HEK293 (cell line): ENCODE results near the gene MARCHF5.

Experiments used
- CTCF ChIA-PET: fragments of 350-600 bp; formaldehyde crosslinking; extraction: SDS; loops from one replicate; lab custom pipeline; 2021; ENCODE audit warnings: antibody characterized with exemption; lab: Yijun Ruan, JAX
- POLR2A ChIA-PET: fragments of 300-600 bp; formaldehyde crosslinking; extraction: SDS; loops from one replicate; lab custom pipeline; 2020; ENCODE audit warnings: antibody characterized with exemption, inconsistent platforms; lab: Yijun Ruan, JAX
- H3K27ac ChIP-seq: fragments of 200-500 bp; sonication (Bioruptor generic); 2 replicates; pipeline ENCODE4 v1.5.1; 2014; ENCODE audit warnings: low read depth, low read length, control low read depth, inconsistent platforms; ENCODE audit errors: extremely low read depth
- H3K36me3 ChIP-seq, 2 experiments: fragments of 200-500 bp in 1 of 2; sonication (Bioruptor generic) in 1 of 2; 1 replicate in 1 of 2; 2 replicates in 1 of 2; pipeline ENCODE4 v1.5.1; 2014 to 2017; ENCODE audit warnings: inconsistent platforms in 2 of 2, low read length in 2 of 2; ENCODE audit not compliant: control insufficient read depth in 2 of 2, insufficient read depth in 1 of 2
- H3K4me1 ChIP-seq: fragments of 200-500 bp; sonication (Bioruptor generic); 2 replicates; pipeline ENCODE4 v1.5.1; 2014; ENCODE audit warnings: mild to moderate bottlenecking, low read length, inconsistent platforms; ENCODE audit not compliant: control insufficient read depth, insufficient read depth
- H3K4me3 ChIP-seq: 2 replicates; pipeline ENCODE4 v1.5.1; 2011; ENCODE audit warnings: low read depth, mild to moderate bottlenecking, control low read depth, low read length, moderate library complexity
- H3K9me3 ChIP-seq: fragments of 200-500 bp; sonication (Bioruptor generic); 2 replicates; pipeline ENCODE4 v1.5.1; 2014; ENCODE audit warnings: low read depth, low read length, inconsistent platforms; ENCODE audit not compliant: control insufficient read depth, insufficient read depth
- BCL11A ChIP-seq: fragments of 450-650 bp; formaldehyde crosslinking; IDR thresholded peaks from 2 replicates; pipeline ENCODE4 v1.5.1; 2016; ENCODE audit warnings: low read depth, missing biosample characterization, missing genetic modification characterization
- FEZF1 ChIP-seq: fragments of 450-650 bp; formaldehyde crosslinking; IDR thresholded peaks from 2 replicates; pipeline ENCODE4 v1.5.1; 2016; ENCODE audit warnings: missing biosample characterization, missing genetic modification characterization
- GLIS2 ChIP-seq: fragments of 450-650 bp; formaldehyde crosslinking; IDR thresholded peaks from 2 replicates; pipeline ENCODE4 v1.5.1; 2016; ENCODE audit warnings: missing biosample characterization, missing genetic modification characterization
- HOXA7 ChIP-seq: sonication (generic); formaldehyde crosslinking; IDR thresholded peaks from 2 replicates; pipeline ENCODE4 v1.8.1; 2022; ENCODE audit warnings: missing genetic modification reagents, borderline replicate concordance
- KLF10 ChIP-seq: fragments of 450-650 bp; IDR thresholded peaks from 2 replicates; pipeline ENCODE4 v1.5.1; 2018; ENCODE audit warnings: missing biosample characterization, mild to moderate bottlenecking, missing genetic modification characterization
- KLF16 ChIP-seq: fragments of 450-650 bp; formaldehyde crosslinking; IDR thresholded peaks from 2 replicates; pipeline ENCODE4 v1.5.1; 2017; ENCODE audit warnings: missing biosample characterization, missing genetic modification characterization
- OSR2 ChIP-seq: fragments of 450-650 bp; formaldehyde crosslinking; IDR thresholded peaks from 2 replicates; pipeline ENCODE4 v1.5.1; 2016; ENCODE audit warnings: missing biosample characterization, missing genetic modification characterization
- REPIN1 ChIP-seq: fragments of 450-650 bp; formaldehyde crosslinking; IDR thresholded peaks from 2 replicates; pipeline ENCODE4 v1.5.1; 2017; ENCODE audit warnings: missing biosample characterization, missing genetic modification characterization, low read depth
- SALL2 ChIP-seq: fragments of 450-650 bp; formaldehyde crosslinking; IDR thresholded peaks from 2 replicates; pipeline ENCODE4 v1.5.0; 2017; ENCODE audit warnings: missing biosample characterization, mild to moderate bottlenecking, missing genetic modification characterization, borderline replicate concordance
- SETDB1 ChIP-seq: IDR thresholded peaks from one replicate; pipeline ENCODE4 v1.6.1; 2017; ENCODE audit warnings: mild to moderate bottlenecking, low read length, moderate library complexity, mixed read lengths; ENCODE audit not compliant: insufficient read length
- TCF7L2 ChIP-seq: IDR thresholded peaks from 2 replicates; pipeline ENCODE4 v1.6.1; 2011; ENCODE audit warnings: low read depth, mild to moderate bottlenecking, inconsistent platforms, low read length, moderate library complexity, borderline replicate concordance
- TRIM28 ChIP-seq: IDR thresholded peaks from 2 replicates; pipeline ENCODE4 v1.6.1; 2011; ENCODE audit warnings: low read length, control low read depth, borderline replicate concordance
- ZBTB26 ChIP-seq: fragments of 450-650 bp; formaldehyde crosslinking; optimal IDR thresholded peaks from 2 replicates; pipeline ENCODE3; 2016; ENCODE audit warnings: missing biosample characterization, mild to moderate bottlenecking, missing genetic modification characterization
- ZBTB8A ChIP-seq: fragments of 450-650 bp; formaldehyde crosslinking; IDR thresholded peaks from 2 replicates; pipeline ENCODE4 v1.5.1; 2016; ENCODE audit warnings: missing biosample characterization, missing genetic modification characterization
- ZEB2 ChIP-seq: fragments of 450-650 bp; formaldehyde crosslinking; IDR thresholded peaks from 2 replicates; pipeline ENCODE4 v1.5.1; 2016; ENCODE audit warnings: missing biosample characterization, missing genetic modification characterization
- ZNF112 ChIP-seq: fragments of 450-650 bp; formaldehyde crosslinking; IDR thresholded peaks from 2 replicates; pipeline ENCODE4 v1.5.0; 2017; ENCODE audit warnings: missing biosample characterization, missing genetic modification characterization
- ZNF133 ChIP-seq: fragments of 450-650 bp; formaldehyde crosslinking; IDR thresholded peaks from 2 replicates; pipeline ENCODE4 v1.5.1; 2016; ENCODE audit warnings: missing biosample characterization, missing genetic modification characterization
- ZNF148 ChIP-seq: fragments of 450-650 bp; formaldehyde crosslinking; IDR thresholded peaks from 2 replicates; pipeline ENCODE4 v1.5.0; 2017; ENCODE audit warnings: missing biosample characterization, missing genetic modification characterization, borderline replicate concordance
- ZNF155 ChIP-seq: fragments of 450-650 bp; formaldehyde crosslinking; IDR thresholded peaks from 2 replicates; pipeline ENCODE4 v1.5.1; 2016; ENCODE audit warnings: missing biosample characterization, missing genetic modification characterization
- ZNF174 ChIP-seq: fragments of 450-650 bp; formaldehyde crosslinking; IDR thresholded peaks from 2 replicates; pipeline ENCODE4 v1.5.0; 2017; ENCODE audit warnings: missing biosample characterization, mild to moderate bottlenecking, missing genetic modification characterization
- ZNF202 ChIP-seq: fragments of 450-650 bp; formaldehyde crosslinking; IDR thresholded peaks from 2 replicates; pipeline ENCODE4 v1.5.1; 2016; ENCODE audit warnings: missing biosample characterization, missing genetic modification characterization, borderline replicate concordance
- ZNF239 ChIP-seq: fragments of 450-650 bp; formaldehyde crosslinking; IDR thresholded peaks from 2 replicates; pipeline ENCODE4 v1.5.1; 2016; ENCODE audit warnings: missing biosample characterization, missing genetic modification characterization
- ZNF24 ChIP-seq: fragments of 450-650 bp; formaldehyde crosslinking; IDR thresholded peaks from 2 replicates; pipeline ENCODE4 v1.5.1; 2016; ENCODE audit warnings: missing biosample characterization, missing genetic modification characterization
- ZNF248 ChIP-seq: fragments of 450-650 bp; formaldehyde crosslinking; IDR thresholded peaks from 2 replicates; pipeline ENCODE4 v1.5.1; 2017; ENCODE audit warnings: missing biosample characterization, missing genetic modification characterization
- ZNF292 ChIP-seq: fragments of 450-650 bp; formaldehyde crosslinking; IDR thresholded peaks from 2 replicates; pipeline ENCODE4 v1.5.1; 2016; ENCODE audit warnings: low read depth, missing biosample characterization, missing genetic modification characterization, borderline replicate concordance
- ZNF391 ChIP-seq: fragments of 450-650 bp; formaldehyde crosslinking; IDR thresholded peaks from 2 replicates; pipeline ENCODE4 v1.5.1; 2016; ENCODE audit warnings: low read depth, missing biosample characterization, missing genetic modification characterization, borderline replicate concordance
- ZNF629 ChIP-seq: fragments of 450-650 bp; formaldehyde crosslinking; IDR thresholded peaks from 2 replicates; pipeline ENCODE4 v1.5.1; 2017; ENCODE audit warnings: missing biosample characterization, missing genetic modification characterization
- ZNF701 ChIP-seq: fragments of 450-650 bp; formaldehyde crosslinking; IDR thresholded peaks from 2 replicates; pipeline ENCODE4 v1.5.1; 2016; ENCODE audit warnings: missing biosample characterization, missing genetic modification characterization
- ZNF843 ChIP-seq: fragments of 450-650 bp; formaldehyde crosslinking; IDR thresholded peaks from 2 replicates; pipeline ENCODE4 v1.5.1; 2016; ENCODE audit warnings: missing biosample characterization, missing genetic modification characterization
- ZSCAN18 ChIP-seq: fragments of 450-650 bp; formaldehyde crosslinking; IDR thresholded peaks from 2 replicates; pipeline ENCODE4 v1.5.1; 2016; ENCODE audit warnings: missing biosample characterization, missing genetic modification characterization

Gene MARCHF5

GRCh38 chr10:92290837-92291615, at the start of gene MARCHF5, which contains the start of gene CPEB3:
MARCHF5 (plus strand) TSS chr10:92291167; CDS start chr10:92291495, 328 bp downstream.
CPEB3 (minus strand) TSS chr10:92291078; CDS start chr10:92240350, 50,728 bp downstream.
- peak within 1 kb of the TSS; percentile 100 for H3K4me3 ChIP-seq
- H3K9me3 ChIP-seq, result no peaks in the 10 kb centered on the region
- POLR2A ChIA-PET, result interaction anchor here (0.5 to 1.8 kb wide), 8 partner anchors 10 to 283 kb away, joined by 3 to 8 read pairs (median 4); partner anchors contain the start of gene IDE
- H3K27ac ChIP-seq, result peak within 1 kb of the TSS; percentile 91
- peaks cover 2% of the 10 kb centered on the region; the same call in 1 of the 2 replicates for H3K4me1 ChIP-seq
- CTCF ChIA-PET, result interaction anchor here (0.6 to 4.3 kb wide), 9 partner anchors 10 to 299 kb away, joined by 3 to 41 read pairs (median 3); no protein-coding TSS in a partner anchor
- H3K36me3 ChIP-seq, result peaks cover 16 to 19% of the 10 kb centered on the region in 2 experiments
- TF ChIP-seq ZNF292 (no peak), ZNF112 (tag by site-specific recombination) (no peak), ZNF629 (tag by site-specific recombination) (peak; percentile 90), TRIM28 (no peak), ZNF133 (tag by site-specific recombination) (no peak), ZNF843 (tag by site-specific recombination) (no peak), GLIS2 (tag by site-specific recombination) (no peak), ZBTB8A (tag by site-specific recombination) (peak; percentile 94), ZNF202 (tag by site-specific recombination) (no peak), OSR2 (tag by site-specific recombination) (peak; percentile 56; the same call in 1 of the 2 replicates), ZNF174 (tag by site-specific recombination) (no peak), ZNF155 (tag by site-specific recombination) (no peak), FEZF1 (tag by site-specific recombination) (no peak), SALL2 (no peak), SETDB1 (no peak), ZNF239 (tag by site-specific recombination) (no peak), KLF10 (no peak), ZBTB26 (peak; percentile 92), TCF7L2 (no peak), BCL11A (no peak), HOXA7 (CRISPR knock-in tag) (no peak), REPIN1 (tag by site-specific recombination) (no peak), KLF16 (tag by site-specific recombination) (0 out of 2 replicates have a peak, but pooled peaks have one; percentile 40), ZNF24 (tag by site-specific recombination) (no peak; the same call in 1 of the 2 replicates), ZEB2 (tag by site-specific recombination) (peak; percentile 91), ZNF248 (tag by site-specific recombination) (no peak), ZNF391 (no peak; the same call in 1 of the 2 replicates), ZSCAN18 (no peak), ZNF701 (no peak), ZNF148 (no peak)
